HL-60 (cell line): ENCODE data around the gene VWDE.

Source experiments
- GABPA ChIP-seq: IDR thresholded peaks from 2 replicates; pipeline ENCODE4 v1.6.1; 2012; ENCODE audit warnings: low read depth
- POLR2AphosphoS5 ChIP-seq: IDR thresholded peaks from 2 replicates; pipeline ENCODE4 v1.6.1; 2012; ENCODE audit warnings: low read depth
- TF ChIP-seq, protein P1 (sequence below): IDR thresholded peaks from one replicate; pipeline ENCODE4 v1.5.1; 2011; ENCODE audit warnings: low read length, control low read depth, inconsistent platforms; ENCODE audit not compliant: insufficient read depth
- TF ChIP-seq, protein P2 (sequence below): IDR thresholded peaks from 2 replicates; pipeline ENCODE4 v1.6.1; 2012; ENCODE audit warnings: low read depth; ENCODE audit not compliant: insufficient replicate concordance

DNA sequence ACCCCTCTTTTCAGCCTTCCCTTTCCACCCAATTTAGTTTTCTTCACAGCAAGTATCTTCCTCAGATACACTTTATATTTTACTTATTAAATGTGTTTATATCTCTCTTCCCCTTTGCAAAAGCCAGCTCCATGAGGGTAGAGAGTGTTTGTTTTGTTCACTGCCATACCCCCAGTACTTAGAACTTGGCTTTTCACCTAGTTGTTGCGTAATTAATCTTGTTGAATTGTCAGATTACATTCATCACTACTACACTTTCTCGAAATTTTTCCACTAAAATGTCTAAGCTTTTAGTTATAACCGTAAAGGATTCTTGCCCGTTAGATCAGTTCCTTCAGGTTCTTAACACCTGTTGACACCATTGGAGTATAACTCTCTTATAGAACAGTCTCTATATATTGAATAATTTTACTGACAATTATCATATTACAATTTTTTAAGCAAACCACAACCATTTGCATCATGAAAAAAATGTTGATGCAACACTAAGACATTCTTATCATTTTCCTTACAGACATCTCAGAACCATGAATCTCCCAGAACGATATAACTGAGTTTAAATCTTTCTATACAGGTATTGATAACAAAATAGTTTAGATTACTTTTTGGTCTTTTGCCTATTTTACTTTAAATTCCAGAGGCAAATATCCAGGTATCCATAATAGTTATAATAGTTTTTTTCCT, 29.9 kb downstream of the VWDE start:
- TF ChIP-seq, protein P1, sequence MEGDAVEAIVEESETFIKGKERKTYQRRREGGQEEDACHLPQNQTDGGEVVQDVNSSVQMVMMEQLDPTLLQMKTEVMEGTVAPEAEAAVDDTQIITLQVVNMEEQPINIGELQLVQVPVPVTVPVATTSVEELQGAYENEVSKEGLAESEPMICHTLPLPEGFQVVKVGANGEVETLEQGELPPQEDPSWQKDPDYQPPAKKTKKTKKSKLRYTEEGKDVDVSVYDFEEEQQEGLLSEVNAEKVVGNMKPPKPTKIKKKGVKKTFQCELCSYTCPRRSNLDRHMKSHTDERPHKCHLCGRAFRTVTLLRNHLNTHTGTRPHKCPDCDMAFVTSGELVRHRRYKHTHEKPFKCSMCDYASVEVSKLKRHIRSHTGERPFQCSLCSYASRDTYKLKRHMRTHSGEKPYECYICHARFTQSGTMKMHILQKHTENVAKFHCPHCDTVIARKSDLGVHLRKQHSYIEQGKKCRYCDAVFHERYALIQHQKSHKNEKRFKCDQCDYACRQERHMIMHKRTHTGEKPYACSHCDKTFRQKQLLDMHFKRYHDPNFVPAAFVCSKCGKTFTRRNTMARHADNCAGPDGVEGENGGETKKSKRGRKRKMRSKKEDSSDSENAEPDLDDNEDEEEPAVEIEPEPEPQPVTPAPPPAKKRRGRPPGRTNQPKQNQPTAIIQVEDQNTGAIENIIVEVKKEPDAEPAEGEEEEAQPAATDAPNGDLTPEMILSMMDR: no peak
- TF ChIP-seq POLR2AphosphoS5 (no peak), GABPA (no peak)
- TF ChIP-seq, protein P2, sequence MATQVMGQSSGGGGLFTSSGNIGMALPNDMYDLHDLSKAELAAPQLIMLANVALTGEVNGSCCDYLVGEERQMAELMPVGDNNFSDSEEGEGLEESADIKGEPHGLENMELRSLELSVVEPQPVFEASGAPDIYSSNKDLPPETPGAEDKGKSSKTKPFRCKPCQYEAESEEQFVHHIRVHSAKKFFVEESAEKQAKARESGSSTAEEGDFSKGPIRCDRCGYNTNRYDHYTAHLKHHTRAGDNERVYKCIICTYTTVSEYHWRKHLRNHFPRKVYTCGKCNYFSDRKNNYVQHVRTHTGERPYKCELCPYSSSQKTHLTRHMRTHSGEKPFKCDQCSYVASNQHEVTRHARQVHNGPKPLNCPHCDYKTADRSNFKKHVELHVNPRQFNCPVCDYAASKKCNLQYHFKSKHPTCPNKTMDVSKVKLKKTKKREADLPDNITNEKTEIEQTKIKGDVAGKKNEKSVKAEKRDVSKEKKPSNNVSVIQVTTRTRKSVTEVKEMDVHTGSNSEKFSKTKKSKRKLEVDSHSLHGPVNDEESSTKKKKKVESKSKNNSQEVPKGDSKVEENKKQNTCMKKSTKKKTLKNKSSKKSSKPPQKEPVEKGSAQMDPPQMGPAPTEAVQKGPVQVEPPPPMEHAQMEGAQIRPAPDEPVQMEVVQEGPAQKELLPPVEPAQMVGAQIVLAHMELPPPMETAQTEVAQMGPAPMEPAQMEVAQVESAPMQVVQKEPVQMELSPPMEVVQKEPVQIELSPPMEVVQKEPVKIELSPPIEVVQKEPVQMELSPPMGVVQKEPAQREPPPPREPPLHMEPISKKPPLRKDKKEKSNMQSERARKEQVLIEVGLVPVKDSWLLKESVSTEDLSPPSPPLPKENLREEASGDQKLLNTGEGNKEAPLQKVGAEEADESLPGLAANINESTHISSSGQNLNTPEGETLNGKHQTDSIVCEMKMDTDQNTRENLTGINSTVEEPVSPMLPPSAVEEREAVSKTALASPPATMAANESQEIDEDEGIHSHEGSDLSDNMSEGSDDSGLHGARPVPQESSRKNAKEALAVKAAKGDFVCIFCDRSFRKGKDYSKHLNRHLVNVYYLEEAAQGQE: no peak
